COR-L47 (cell line): ENCODE measurements around the gene AGPS.
"Not testable (repeated sequence)": the region's sequence is repeated elsewhere in the genome, so short reads cannot be mapped to it uniquely, and the experiment has no call there.

ENCODE experiments used
- DNase-seq: peaks from one replicate; lab custom pipeline; 2025; lab: John Stamatoyannopoulos, UW

AGPS gene

GRCh38 chr2:177392373-177393202 lies at the start of gene AGPS:
Gene AGPS (plus strand): TSS chr2:177392773. CDS start chr2:177392790, 17 bp downstream.
- peak; percentile 85 for DNase-seq

- no peak for DNase-seq
Measured at GRCh38 chr2:177343773-177344172, 48.8 kb upstream of the AGPS start.

GRCh38 chr2:177344316-177344715 lies 48.3 kb upstream of the AGPS start:
- DNase-seq = no peak

GRCh38 chr2:177346192-177346591 lies 46.4 kb upstream of the AGPS start:
- no peak for DNase-seq

- DNase-seq = no peak
Measured at GRCh38 chr2:177347570-177347969, 45.0 kb upstream of the AGPS start.

- DNase-seq = no peak
Measured at GRCh38 chr2:177348118-177348654, 44.4 kb upstream of the AGPS start.

- DNase-seq = no peak
Measured at GRCh38 chr2:177348733-177349693, 43.6 kb upstream of the AGPS start.

GRCh38 chr2:177350624-177351023 lies 41.9 kb upstream of the AGPS start:
- DNase-seq = not testable (repeated sequence)

- not testable (repeated sequence) for DNase-seq
Measured at GRCh38 chr2:177351121-177351520, 41.5 kb upstream of the AGPS start.

- no peak for DNase-seq
Measured at GRCh38 chr2:177352441-177353186, 40.0 kb upstream of the AGPS start.

- no peak for DNase-seq
Measured at GRCh38 chr2:177353187-177353478, 39.4 kb upstream of the AGPS start.

- not testable (repeated sequence) for DNase-seq
Measured at GRCh38 chr2:177354541-177354940, 38.0 kb upstream of the AGPS start.

- no peak for DNase-seq
Measured at GRCh38 chr2:177355874-177356273, 36.7 kb upstream of the AGPS start.

- no peak for DNase-seq
Measured at GRCh38 chr2:177359836-177360595, 32.6 kb upstream of the AGPS start.

- no peak for DNase-seq
Measured at GRCh38 chr2:177362499-177362898, 30.1 kb upstream of the AGPS start.

GRCh38 chr2:177363332-177363731 lies 29.2 kb upstream of the AGPS start:
- no peak for DNase-seq

- DNase-seq = not testable (repeated sequence)
Measured at GRCh38 chr2:177365764-177366163, 26.8 kb upstream of the AGPS start.

GRCh38 chr2:177368023-177368422 lies 24.6 kb upstream of the AGPS start:
- DNase-seq = not testable (repeated sequence)

GRCh38 chr2:177379354-177379753 lies 13.2 kb upstream of the AGPS start:
- DNase-seq = no peak

- DNase-seq = no peak
Measured at GRCh38 chr2:177380181-177380580, 12.4 kb upstream of the AGPS start.

GRCh38 chr2:177383935-177384334 lies 8.6 kb upstream of the AGPS start:
- no peak for DNase-seq
